GM06990 (cell line): ENCODE data around the gene KLHL35.
A peak's percentile ranks its signal among the peaks of the same experiment; 100 is the strongest.
"Not testable (repeated sequence)": the region's sequence is repeated elsewhere in the genome, so short reads cannot be mapped to it uniquely, and the experiment has no call there.

Experiments used
- DNase-seq: peaks from one replicate; pipeline ENCODE4 v3.0.0-alpha.2; 2011; ENCODE audit not compliant: insufficient read length; ENCODE audit errors: extremely low read depth
- H3K27me3 ChIP-seq: replicated peaks from 2 replicates; pipeline ENCODE4 v1.6.0; 2011; ENCODE audit warnings: low read length; ENCODE audit not compliant: control insufficient read depth, insufficient read depth
- H3K36me3 ChIP-seq: 2 replicates; pipeline ENCODE4 v1.5.1; 2011; ENCODE audit warnings: low read length; ENCODE audit not compliant: control insufficient read depth, insufficient read depth
- H3K4me3 ChIP-seq: replicated peaks from 2 replicates; pipeline ENCODE4 v1.5.1; 2011; ENCODE audit warnings: low read depth, mild to moderate bottlenecking, control low read depth, low read length
- TF ChIP-seq, protein P1 (sequence below): IDR thresholded peaks from 2 replicates; pipeline ENCODE4 v1.5.1; 2011; ENCODE audit warnings: low read length, control low read depth, mild to moderate bottlenecking, inconsistent platforms; ENCODE audit not compliant: insufficient read depth, poor library complexity, severe bottlenecking

KLHL35 gene

DNA sequence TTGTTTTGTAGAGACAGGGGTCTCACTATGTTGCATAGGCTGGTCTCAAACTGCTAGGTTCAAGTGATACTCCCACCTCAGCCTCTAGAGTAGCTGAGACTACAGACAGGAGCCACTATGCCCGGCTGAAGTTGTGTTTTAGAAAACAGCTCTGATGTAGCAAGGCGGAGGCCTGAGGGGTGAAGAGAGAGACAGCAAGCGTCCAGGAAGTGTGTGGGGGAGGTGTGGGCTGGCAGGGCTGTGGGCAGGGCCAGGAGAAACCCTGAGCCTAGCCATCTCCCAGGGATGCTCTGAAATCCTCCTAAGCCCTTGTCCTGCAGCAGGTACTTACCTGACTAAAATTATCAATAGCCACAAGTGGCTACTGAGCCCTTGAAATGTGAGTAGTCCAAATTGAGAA lies 49.8 kb downstream of the KLHL35 start:
- H3K27me3 ChIP-seq = no peaks in the 10 kb centered on the region
- no peaks in the 10 kb centered on the region for H3K36me3 ChIP-seq
- TF ChIP-seq, protein P1, sequence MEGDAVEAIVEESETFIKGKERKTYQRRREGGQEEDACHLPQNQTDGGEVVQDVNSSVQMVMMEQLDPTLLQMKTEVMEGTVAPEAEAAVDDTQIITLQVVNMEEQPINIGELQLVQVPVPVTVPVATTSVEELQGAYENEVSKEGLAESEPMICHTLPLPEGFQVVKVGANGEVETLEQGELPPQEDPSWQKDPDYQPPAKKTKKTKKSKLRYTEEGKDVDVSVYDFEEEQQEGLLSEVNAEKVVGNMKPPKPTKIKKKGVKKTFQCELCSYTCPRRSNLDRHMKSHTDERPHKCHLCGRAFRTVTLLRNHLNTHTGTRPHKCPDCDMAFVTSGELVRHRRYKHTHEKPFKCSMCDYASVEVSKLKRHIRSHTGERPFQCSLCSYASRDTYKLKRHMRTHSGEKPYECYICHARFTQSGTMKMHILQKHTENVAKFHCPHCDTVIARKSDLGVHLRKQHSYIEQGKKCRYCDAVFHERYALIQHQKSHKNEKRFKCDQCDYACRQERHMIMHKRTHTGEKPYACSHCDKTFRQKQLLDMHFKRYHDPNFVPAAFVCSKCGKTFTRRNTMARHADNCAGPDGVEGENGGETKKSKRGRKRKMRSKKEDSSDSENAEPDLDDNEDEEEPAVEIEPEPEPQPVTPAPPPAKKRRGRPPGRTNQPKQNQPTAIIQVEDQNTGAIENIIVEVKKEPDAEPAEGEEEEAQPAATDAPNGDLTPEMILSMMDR = no peak
- no peak for DNase-seq
- no peak overlapping the region for H3K4me3 ChIP-seq

DNA sequence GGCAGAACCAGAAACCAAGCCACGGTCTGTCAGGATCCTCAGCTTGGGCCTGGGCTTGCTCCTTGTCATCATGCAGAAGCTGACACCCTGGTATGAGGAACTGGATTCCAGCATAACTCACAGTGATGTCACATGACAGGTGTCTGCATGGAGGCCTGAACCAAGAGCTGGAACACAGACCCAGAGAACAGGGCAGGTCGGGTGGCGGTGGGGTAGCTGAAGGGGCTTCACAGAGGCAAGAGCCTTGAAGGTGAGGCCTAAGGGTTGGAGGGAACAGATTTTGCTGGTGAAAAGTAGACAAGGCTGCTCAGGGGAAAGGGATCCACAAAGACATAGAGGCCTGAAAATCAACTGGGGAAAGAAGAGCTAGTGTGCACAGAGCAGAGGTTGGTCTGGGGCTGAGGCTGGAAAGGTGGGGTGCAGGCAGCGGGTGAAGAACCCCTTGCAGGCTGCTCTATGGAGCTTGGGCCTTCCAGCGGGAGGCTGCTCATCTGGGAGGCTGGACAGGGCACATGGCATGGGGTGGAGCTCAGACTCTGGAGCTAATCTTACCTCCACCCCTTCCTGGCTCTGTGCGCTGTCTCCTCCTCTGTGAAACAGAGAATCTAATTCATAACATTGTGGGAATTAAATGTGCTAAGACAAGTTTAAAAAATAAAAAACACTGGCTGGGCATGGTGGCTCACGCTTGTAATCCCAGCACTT lies 52.1 kb downstream of the KLHL35 start:
- Histone ChIP-seq H3K27me3 (no peaks in the 10 kb centered on the region), H3K36me3 (no peaks in the 10 kb centered on the region), H3K4me3 (no peak overlapping the region)
- TF ChIP-seq, protein P1 = no peak
- DNase-seq = no peak

- TF ChIP-seq, protein P1 = no peak
Measured at GRCh38 chr11:75380245-75380644, 52.8 kb downstream of the KLHL35 start.

GRCh38 chr11:75378776-75379175 lies 54.2 kb downstream of the KLHL35 start:
- not testable (repeated sequence) for H3K4me3 ChIP-seq, H3K36me3 ChIP-seq, H3K27me3 ChIP-seq, DNase-seq

More at GRCh38 chr11:75380245-75380644, 52.8 kb downstream of the KLHL35 start:
- Histone ChIP-seq H3K27me3 (no peaks in the 10 kb centered on the region), H3K4me3 (no peak overlapping the region), H3K36me3 (no peaks in the 10 kb centered on the region)
- DNase-seq = no peak

DNA sequence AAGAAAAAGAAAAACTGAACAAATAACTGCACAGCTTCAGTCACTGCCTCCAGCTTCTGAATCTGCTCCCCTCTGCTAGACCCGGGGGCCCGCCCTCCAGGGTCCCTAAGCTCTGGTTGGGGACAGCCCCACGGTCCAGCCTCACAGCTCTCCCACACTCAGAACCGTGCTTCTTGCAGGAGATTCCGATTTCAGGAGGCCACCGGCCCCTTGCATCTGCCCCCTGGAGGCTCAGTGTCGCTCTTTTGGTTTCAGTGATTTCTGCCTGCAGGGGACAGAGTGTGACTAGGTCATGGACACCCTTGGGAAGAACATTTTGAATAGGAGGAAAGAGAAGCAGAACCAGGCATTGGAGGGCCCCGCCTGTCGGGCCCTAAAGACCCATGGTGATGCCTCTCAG lies 56.8 kb downstream of the KLHL35 start:
- DNase-seq = no peak
- Histone ChIP-seq H3K27me3 (no peaks in the 10 kb centered on the region), H3K36me3 (no peaks in the 10 kb centered on the region), H3K4me3 (no peak overlapping the region)
- TF ChIP-seq, protein P1 = peak; percentile 7

- TF ChIP-seq, protein P1 = no peak
- H3K27me3 ChIP-seq = no peaks in the 10 kb centered on the region
- H3K36me3 ChIP-seq = no peaks in the 10 kb centered on the region
- no peak overlapping the region for H3K4me3 ChIP-seq
- no peak for DNase-seq
Measured at GRCh38 chr11:75375626-75376025, 57.4 kb downstream of the KLHL35 start.
